Esophagus muscularis mucosa (tissue), 4 donors: Measurements from ENCODE around the gene MERTK.

ENCODE experiments used
- EP300 ChIP-seq: sonication (generic); formaldehyde crosslinking; IDR thresholded peaks from one replicate; pipeline ENCODE4 v1.6.1; 2017; ENCODE audit warnings: antibody characterized with exemption
- POLR2A ChIP-seq: fragments of 450-650 bp; IDR thresholded peaks from one replicate; pipeline ENCODE4 v1.6.1; 2017; ENCODE audit warnings: antibody characterized with exemption, moderate library complexity, mild to moderate bottlenecking, low read depth
- TF ChIP-seq, protein P1 (sequence below), 3 experiments: fragments of 200-600 bp in 2 of 3; fragments of 450-650 bp in 1 of 3; sonication (generic) in 2 of 3; IDR thresholded peaks; one replicate each; pipeline ENCODE4 v1.5.1; 2017 to 2019; ENCODE audit warnings: antibody characterized with exemption in 3 of 3, mild to moderate bottlenecking in 2 of 3, moderate library complexity in 1 of 3

DNA sequence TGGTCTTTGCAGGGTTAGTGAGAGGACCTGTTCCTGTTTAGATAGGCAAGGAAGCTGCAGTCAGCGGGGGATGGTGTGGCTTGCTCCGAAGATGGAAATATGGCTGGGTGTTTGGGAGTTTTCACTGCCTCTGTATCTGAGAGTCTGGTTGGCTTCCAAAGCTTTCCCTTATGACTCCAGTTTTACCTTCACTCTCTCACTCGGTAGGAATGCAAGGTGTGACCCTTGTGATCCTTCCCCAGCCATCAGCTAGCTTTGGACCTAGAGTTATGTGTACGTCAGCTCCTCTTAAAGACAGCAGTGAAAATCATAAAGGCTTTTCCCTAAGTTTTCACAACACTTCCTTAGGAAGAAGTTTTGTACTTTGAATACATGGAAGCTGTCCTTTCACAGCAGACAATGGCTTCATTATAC, 121.2 kb downstream of the MERTK start:
- TF ChIP-seq EP300 (no peak), POLR2A (no peak)
- TF ChIP-seq, protein P1, sequence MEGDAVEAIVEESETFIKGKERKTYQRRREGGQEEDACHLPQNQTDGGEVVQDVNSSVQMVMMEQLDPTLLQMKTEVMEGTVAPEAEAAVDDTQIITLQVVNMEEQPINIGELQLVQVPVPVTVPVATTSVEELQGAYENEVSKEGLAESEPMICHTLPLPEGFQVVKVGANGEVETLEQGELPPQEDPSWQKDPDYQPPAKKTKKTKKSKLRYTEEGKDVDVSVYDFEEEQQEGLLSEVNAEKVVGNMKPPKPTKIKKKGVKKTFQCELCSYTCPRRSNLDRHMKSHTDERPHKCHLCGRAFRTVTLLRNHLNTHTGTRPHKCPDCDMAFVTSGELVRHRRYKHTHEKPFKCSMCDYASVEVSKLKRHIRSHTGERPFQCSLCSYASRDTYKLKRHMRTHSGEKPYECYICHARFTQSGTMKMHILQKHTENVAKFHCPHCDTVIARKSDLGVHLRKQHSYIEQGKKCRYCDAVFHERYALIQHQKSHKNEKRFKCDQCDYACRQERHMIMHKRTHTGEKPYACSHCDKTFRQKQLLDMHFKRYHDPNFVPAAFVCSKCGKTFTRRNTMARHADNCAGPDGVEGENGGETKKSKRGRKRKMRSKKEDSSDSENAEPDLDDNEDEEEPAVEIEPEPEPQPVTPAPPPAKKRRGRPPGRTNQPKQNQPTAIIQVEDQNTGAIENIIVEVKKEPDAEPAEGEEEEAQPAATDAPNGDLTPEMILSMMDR (IDR thresholded peaks at IDR 0.05), result no peak
